ENCODE results near the gene AGAP1. TPM values are rescaled to one million over a fixed set of nuclear protein-coding genes. Genes with fewer than 3 reads are reported as not detected.

The AGAP1 gene
- total RNA-seq, 2 donors from 2014 or later = 19.1 to 20.8 TPM

DNA sequence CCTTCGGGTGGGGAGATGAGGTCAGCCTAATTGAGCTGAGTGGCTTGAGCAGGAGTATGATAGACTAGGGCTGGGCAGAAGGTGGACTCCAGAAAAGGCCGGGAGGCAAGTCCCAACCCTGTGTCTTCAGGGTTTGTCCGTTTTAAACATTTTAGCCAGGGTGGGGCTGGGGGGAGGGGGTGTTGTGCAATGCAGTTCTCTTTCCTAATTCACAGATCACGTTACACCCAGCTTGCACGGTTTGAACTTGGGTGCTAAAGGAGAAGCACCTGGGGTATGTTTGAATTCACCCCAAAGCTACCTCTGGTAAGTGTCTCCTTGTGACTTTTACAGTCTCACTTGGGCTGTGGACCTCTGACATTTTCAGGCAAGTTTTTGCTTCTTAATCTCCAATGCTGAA, 233.3 kb downstream of the AGAP1 start:
- ATAC-seq (ENCODE audit: insufficient number of reproducible peaks, low FRiP score, low read depth) (no peak), DNase-seq (ENCODE audit: low spot score) (no peak)
- TF ChIP-seq, protein P1, sequence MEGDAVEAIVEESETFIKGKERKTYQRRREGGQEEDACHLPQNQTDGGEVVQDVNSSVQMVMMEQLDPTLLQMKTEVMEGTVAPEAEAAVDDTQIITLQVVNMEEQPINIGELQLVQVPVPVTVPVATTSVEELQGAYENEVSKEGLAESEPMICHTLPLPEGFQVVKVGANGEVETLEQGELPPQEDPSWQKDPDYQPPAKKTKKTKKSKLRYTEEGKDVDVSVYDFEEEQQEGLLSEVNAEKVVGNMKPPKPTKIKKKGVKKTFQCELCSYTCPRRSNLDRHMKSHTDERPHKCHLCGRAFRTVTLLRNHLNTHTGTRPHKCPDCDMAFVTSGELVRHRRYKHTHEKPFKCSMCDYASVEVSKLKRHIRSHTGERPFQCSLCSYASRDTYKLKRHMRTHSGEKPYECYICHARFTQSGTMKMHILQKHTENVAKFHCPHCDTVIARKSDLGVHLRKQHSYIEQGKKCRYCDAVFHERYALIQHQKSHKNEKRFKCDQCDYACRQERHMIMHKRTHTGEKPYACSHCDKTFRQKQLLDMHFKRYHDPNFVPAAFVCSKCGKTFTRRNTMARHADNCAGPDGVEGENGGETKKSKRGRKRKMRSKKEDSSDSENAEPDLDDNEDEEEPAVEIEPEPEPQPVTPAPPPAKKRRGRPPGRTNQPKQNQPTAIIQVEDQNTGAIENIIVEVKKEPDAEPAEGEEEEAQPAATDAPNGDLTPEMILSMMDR (IDR thresholded peaks at IDR 0.05) = no peak
- H3K36me3 ChIP-seq = no peaks in the 10 kb centered on the region
- no peaks in the 10 kb centered on the region for H3K27me3 ChIP-seq (replicated peaks; ENCODE audit: insufficient read depth)
- no peak overlapping the region for H3K4me3 ChIP-seq
- H3K4me1 ChIP-seq (ENCODE audit: control insufficient read depth in 1 of 2, low read depth in 2 of 2) = peaks cover 0 to 25% of the 10 kb centered on the region in 2 donors
- H3K9me3 ChIP-seq = no peaks in the 10 kb centered on the region
- H3K27ac ChIP-seq = no peak overlapping the region

DNA sequence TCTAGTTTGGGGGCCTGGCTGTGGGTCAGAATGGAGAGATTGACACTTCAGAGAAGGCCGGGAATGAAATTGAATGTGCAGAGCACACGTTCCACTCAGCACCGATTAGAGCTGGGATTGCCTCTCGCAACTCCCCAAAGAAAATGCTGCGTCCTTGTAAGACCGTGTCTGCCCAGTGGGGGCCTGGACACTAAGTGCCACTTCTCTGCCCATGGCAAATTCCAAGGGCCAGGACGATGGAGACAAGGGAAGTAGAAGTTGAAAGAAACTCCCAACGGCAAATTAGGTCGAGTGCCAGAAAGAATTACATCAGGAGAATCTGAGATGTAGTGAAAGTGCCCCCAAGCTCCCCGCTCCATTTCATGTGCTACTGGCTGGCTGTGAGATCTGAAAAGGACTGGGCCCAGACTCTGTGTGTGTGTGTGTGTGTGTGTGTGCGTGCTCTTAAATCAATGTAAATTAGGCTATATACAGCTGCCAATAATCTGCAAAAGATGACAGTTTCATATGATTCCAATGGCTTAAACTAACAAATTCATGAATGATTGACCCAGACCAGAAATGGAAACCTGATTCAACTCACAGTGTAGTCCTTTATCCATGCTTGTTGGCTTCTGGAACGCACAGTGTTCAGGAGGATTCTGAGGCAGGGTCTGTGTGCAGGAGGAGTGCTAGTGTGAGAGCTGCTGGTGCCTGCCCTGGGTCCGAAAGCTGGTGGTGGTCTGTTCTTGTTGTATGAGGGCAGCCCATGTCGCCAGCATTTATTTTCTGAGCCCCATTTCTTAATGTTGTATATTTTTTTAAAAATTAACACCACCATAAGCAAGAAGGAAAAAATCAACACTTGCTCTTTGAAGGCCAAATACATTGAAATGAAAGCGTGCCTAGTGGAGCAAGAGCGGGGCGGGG, 234.3 kb downstream of the AGAP1 start:
- ATAC-seq (ENCODE audit: insufficient number of reproducible peaks, low FRiP score, low read depth) (no peak), DNase-seq (ENCODE audit: low spot score) (no peak)
- no peaks in the 10 kb centered on the region for H3K9me3 ChIP-seq
- TF ChIP-seq, protein P1 (IDR thresholded peaks at IDR 0.05) = no peak
- H3K4me1 ChIP-seq (ENCODE audit: control insufficient read depth in 1 of 2, low read depth in 2 of 2) = peaks cover 0 to 25% of the 10 kb centered on the region in 2 donors
- no peaks in the 10 kb centered on the region for H3K36me3 ChIP-seq
- no peak overlapping the region for H3K4me3 ChIP-seq
- H3K27me3 ChIP-seq (replicated peaks; ENCODE audit: insufficient read depth) = no peaks in the 10 kb centered on the region
- H3K27ac ChIP-seq = no peak overlapping the region

DNA sequence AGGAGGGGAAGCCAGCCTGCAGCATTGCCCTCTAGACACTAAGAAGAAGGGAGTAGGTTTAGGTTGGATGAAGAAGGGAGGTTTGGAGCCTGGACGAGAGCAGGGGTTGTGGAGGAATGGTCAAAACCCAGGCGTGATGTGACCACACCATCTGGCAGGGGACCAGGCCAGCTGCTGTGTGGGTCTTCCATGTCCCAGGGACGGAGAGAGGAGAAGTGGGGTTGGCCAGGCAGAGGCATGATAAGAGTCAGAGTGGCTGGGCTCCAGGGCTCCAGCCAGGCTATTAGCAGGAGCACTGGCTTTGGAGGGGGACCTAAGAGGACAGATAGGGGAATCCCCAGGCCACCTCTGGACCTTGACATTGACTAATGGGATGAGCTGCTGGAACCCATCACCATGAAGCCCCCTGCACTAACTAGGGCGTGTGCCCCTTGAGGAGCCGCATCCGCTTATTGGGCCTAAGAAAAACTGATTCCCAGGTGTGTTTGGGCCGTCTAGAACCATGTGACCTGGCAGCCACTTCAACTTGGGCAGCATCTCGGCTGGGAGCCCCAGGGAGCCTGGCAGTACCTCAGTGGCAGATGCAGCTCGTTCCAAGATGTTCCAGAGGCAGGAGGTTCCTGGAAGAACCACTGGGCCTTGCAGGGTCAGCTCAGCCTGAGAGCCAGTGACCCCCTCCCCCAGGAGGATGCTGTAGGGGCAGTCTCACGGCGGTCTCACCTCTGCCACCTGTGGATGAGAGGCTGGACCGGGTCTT, 235.1 kb downstream of the AGAP1 start:
- Histone ChIP-seq H3K4me1 (ENCODE audit: control insufficient read depth in 1 of 2, low read depth in 2 of 2) (peaks cover 0 to 22% of the 10 kb centered on the region in 2 donors), H3K27me3 (replicated peaks; ENCODE audit: insufficient read depth) (no peaks in the 10 kb centered on the region), H3K9me3 (no peaks in the 10 kb centered on the region), H3K4me3 (no peak overlapping the region), H3K27ac (no peak overlapping the region), H3K36me3 (no peaks in the 10 kb centered on the region)
- TF ChIP-seq, protein P1 (IDR thresholded peaks at IDR 0.05) = no peak
- no peak for DNase-seq (ENCODE audit: low spot score)
- ATAC-seq (ENCODE audit: insufficient number of reproducible peaks, low FRiP score, low read depth) = no peak

DNA sequence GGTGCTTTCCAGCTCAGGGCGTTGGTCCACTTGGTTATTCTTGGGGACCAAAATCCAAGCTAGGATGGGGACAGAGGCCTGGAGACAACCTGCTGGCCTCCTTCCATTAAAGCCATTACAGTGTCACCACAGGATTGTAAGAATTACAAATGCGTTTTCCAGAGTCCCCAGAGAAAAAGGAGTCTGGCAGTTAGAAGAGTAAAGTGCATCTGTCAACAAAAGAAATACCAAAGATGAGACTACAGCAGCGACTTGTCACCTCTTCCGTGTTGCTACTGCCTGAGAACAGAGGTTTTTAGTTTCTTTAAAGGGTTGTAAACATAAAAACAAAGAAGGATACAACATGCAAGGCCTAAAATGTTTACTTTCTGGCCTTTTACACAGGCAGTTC, 235.7 kb downstream of the AGAP1 start:
- H3K27me3 ChIP-seq (replicated peaks; ENCODE audit: insufficient read depth) = no peaks in the 10 kb centered on the region
- ATAC-seq (ENCODE audit: insufficient number of reproducible peaks, low FRiP score, low read depth) = no peak

More for the DNA sequence above, 235.7 kb downstream of the AGAP1 start:
- TF ChIP-seq, protein P1 (IDR thresholded peaks at IDR 0.05) = no peak
- no peak for DNase-seq (ENCODE audit: low spot score)
- Histone ChIP-seq H3K4me1 (ENCODE audit: control insufficient read depth in 1 of 2, low read depth in 2 of 2) (peaks cover 0 to 16% of the 10 kb centered on the region in 2 donors), H3K27ac (no peak overlapping the region), H3K36me3 (no peaks in the 10 kb centered on the region), H3K9me3 (no peaks in the 10 kb centered on the region), H3K4me3 (no peak overlapping the region)

Measured in thoracic aorta (tissue), 2 donors.